Upper lobe of left lung (tissue), 4 donors: ENCODE results near the gene C1QTNF12.

Source experiments
- EP300 ChIP-seq, 4 donors: sonication (generic); formaldehyde crosslinking; IDR thresholded peaks; one replicate each; pipeline ENCODE4 v1.5.1; 2017; ENCODE audit warnings: antibody characterized with exemption in 4 of 4, control low read depth in 2 of 4
- POLR2A ChIP-seq, 4 donors: fragments of 450-650 bp; IDR thresholded peaks; one replicate each; pipeline ENCODE4 v1.5.1; 2016 to 2017; ENCODE audit warnings: antibody characterized with exemption in 4 of 4, mild to moderate bottlenecking in 2 of 4
- POLR2AphosphoS5 ChIP-seq, 2 donors: sonication (generic); formaldehyde crosslinking; IDR thresholded peaks; one replicate each; pipeline ENCODE4 v1.5.1; 2017; ENCODE audit warnings: antibody characterized with exemption in 2 of 2
- TF ChIP-seq, protein P1 (sequence below), 6 experiments: fragments of 450-650 bp in 4 of 6; fragments of 200-600 bp in 2 of 6; sonication (generic) in 2 of 6; IDR thresholded peaks; one replicate each; pipeline ENCODE4 v1.5.1; 2016 to 2019; ENCODE audit warnings: antibody characterized with exemption in 6 of 6

DNA sequence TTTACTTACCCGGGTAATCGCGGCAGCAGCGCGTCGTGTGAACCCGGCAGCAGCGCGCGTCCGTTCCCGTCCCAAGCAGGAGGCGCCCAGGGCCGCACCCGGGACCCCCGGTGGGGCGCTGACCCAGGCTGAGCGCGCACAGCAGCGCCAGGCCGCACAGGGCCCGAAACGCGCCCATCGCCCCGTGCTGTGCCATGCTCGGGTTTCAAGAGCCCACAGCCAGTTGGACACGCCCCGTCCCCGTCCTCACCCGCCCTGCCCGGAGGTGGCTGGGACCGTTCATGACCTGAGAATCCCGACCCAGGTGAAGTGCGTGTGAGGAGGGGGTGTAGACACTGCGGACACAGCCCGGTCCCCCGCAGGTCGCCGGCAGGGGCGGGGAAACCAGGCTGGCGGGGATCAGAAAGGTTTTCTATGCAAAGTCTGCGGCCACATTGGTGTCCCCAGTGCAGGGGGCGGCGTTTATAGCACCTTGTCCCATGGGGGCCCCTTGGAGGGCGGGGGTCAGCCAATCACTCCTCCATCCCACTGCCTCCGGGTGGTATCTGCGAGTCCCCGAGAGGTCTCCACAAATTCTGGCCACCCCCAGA lies 40.1 kb downstream of the C1QTNF12 start, which contains the start of gene TNFRSF18:
- no peak for TF ChIP-seq POLR2AphosphoS5 (IDR thresholded peaks at IDR 0.05)
- no peak for TF ChIP-seq EP300 (IDR thresholded peaks at IDR 0.05)
- no peak for TF ChIP-seq POLR2A (IDR thresholded peaks at IDR 0.05)
- TF ChIP-seq, protein P1, sequence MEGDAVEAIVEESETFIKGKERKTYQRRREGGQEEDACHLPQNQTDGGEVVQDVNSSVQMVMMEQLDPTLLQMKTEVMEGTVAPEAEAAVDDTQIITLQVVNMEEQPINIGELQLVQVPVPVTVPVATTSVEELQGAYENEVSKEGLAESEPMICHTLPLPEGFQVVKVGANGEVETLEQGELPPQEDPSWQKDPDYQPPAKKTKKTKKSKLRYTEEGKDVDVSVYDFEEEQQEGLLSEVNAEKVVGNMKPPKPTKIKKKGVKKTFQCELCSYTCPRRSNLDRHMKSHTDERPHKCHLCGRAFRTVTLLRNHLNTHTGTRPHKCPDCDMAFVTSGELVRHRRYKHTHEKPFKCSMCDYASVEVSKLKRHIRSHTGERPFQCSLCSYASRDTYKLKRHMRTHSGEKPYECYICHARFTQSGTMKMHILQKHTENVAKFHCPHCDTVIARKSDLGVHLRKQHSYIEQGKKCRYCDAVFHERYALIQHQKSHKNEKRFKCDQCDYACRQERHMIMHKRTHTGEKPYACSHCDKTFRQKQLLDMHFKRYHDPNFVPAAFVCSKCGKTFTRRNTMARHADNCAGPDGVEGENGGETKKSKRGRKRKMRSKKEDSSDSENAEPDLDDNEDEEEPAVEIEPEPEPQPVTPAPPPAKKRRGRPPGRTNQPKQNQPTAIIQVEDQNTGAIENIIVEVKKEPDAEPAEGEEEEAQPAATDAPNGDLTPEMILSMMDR (IDR thresholded peaks at IDR 0.05), result no peak
